ENCODE data around the gene SLC12A8.

DNA sequence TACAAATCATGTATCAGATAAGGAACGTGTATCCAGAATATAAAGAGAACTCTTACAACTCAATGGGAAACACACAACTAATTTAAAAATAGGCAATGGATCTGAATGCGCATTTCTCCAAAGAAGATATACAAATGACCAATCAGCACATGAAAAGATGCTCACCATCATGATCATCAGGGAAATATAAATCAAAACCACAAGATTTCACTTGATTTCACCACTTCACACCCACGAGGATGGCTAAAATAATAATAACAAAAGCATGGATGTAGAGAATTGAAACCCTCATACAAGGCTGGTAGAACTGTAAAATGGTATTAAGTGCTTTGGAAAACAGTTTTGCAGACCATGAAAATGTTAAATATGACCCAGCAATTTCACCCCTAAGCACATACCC is 26.7 kb upstream of the SLC12A8 start:
- TF ChIP-seq POLR2A (IDR thresholded peaks at IDR 0.05; ENCODE audit: low read depth, low read length) (no peak), TAF1 (IDR thresholded peaks at IDR 0.05; ENCODE audit: borderline replicate concordance, low read depth, low read length) (no peak)

Data from GM12892 (cell line).